SW 1271 (cell line): Measurements from ENCODE around the gene SLC30A7.

Experiments
- DNase-seq, 2 experiments: peaks; one replicate each; lab custom pipeline; 2025; lab: John Stamatoyannopoulos, UW

The SLC30A7 gene

GRCh38 chr1:101027194-101027772 is 131.4 kb downstream of the SLC30A7 start:
- DNase-seq = no peak

GRCh38 chr1:101028466-101028865 is 132.6 kb downstream of the SLC30A7 start:
- no peak for DNase-seq

- no peak for DNase-seq
Measured at GRCh38 chr1:101029184-101029583, 133.3 kb downstream of the SLC30A7 start.

GRCh38 chr1:101030881-101031280 is 135.0 kb downstream of the SLC30A7 start:
- DNase-seq = no peak
